Panc1 (cell line): Measurements from ENCODE around the gene SRGAP3. TPM values are rescaled to one million over a fixed set of nuclear protein-coding genes. Genes with fewer than 3 reads are reported as not detected.

Experiments
- ATAC-seq: fragments of 200-7000 bp; cut with Tn5 transposase; 2 replicates; pipeline ENCODE4 v1.9.1; 2020; ENCODE audit warnings: mild to moderate bottlenecking, moderate library complexity
- BruUV-seq: library from RNA; stranded (reverse); fragments of 400-500 nt; replicated peaks from 2 replicates; lab custom pipeline; 2021; lab: Mats Ljungman, UMichigan
- CTCF ChIA-PET: fragments of 300-600 bp; sonication (Branson Sonifier 250); formaldehyde crosslinking; loops from one replicate; lab custom pipeline; 2022; ENCODE audit warnings: antibody characterized with exemption; lab: Charles Lee
- POLR2A ChIA-PET: fragments of 300-600 bp; sonication (Branson Sonifier 250); formaldehyde crosslinking; loops from one replicate; lab custom pipeline; 2022; ENCODE audit warnings: antibody characterized with exemption; lab: Charles Lee
- DNase-seq: peaks from one replicate; pipeline ENCODE4 v3.0.0-alpha.2; 2010; ENCODE audit warnings: low read depth, low spot score
- H3K27ac ChIP-seq: 2 replicates; pipeline ENCODE4 v1.5.1; 2011; ENCODE audit warnings: mild to moderate bottlenecking, low read length, inconsistent platforms
- H3K27me3 ChIP-seq: fragments of 200-500 bp; sonication (Bioruptor generic); 2 replicates; pipeline ENCODE4 v1.6.0; 2014; ENCODE audit warnings: low read length, inconsistent platforms; ENCODE audit not compliant: control insufficient read depth, insufficient read depth
- H3K36me3 ChIP-seq: fragments of 200-500 bp; sonication (Bioruptor generic); 2 replicates; pipeline ENCODE4 v1.5.1; 2014; ENCODE audit warnings: inconsistent platforms, mild to moderate bottlenecking, low read length, moderate library complexity; ENCODE audit not compliant: control insufficient read depth, insufficient read depth
- H3K4me1 ChIP-seq: 2 replicates; pipeline ENCODE4 v1.5.1; 2011; ENCODE audit warnings: inconsistent platforms, mild to moderate bottlenecking, low read length, moderate library complexity; ENCODE audit not compliant: control insufficient read depth, insufficient read depth
- H3K4me3 ChIP-seq, 2 experiments: 2 replicates each; pipeline ENCODE4 v1.5.1; 2011 to 2012; ENCODE audit warnings: low read depth in 2 of 2, low read length in 2 of 2, mild to moderate bottlenecking in 2 of 2, inconsistent platforms in 1 of 2, moderate library complexity in 1 of 2
- H3K9me3 ChIP-seq: fragments of 200-500 bp; sonication (Bioruptor generic); 2 replicates; pipeline ENCODE4 v1.5.1; 2014; ENCODE audit warnings: low read depth, mild to moderate bottlenecking, inconsistent platforms, low read length, moderate library complexity; ENCODE audit not compliant: control insufficient read depth, insufficient read depth
- CTCF ChIP-seq: fragments of 450-650 bp; IDR thresholded peaks from 2 replicates; pipeline ENCODE4 v1.5.1; 2017; ENCODE audit warnings: mild to moderate bottlenecking
- POLR2AphosphoS5 ChIP-seq: IDR thresholded peaks from 2 replicates; pipeline ENCODE4 v1.6.1; 2012; ENCODE audit warnings: mild to moderate bottlenecking, low read depth, low read length, moderate library complexity
- REST ChIP-seq, 2 experiments: IDR thresholded peaks; 2 replicates each; pipeline ENCODE4 v1.6.1; 2011 to 2012; ENCODE audit warnings: low read depth in 2 of 2, control low read depth in 1 of 2, low read length in 1 of 2, mild to moderate bottlenecking in 1 of 2, moderate library complexity in 1 of 2; ENCODE audit not compliant: insufficient read depth in 1 of 2
- SIN3A ChIP-seq: IDR thresholded peaks from 2 replicates; pipeline ENCODE4 v1.6.1; 2012; ENCODE audit warnings: low read depth, mild to moderate bottlenecking, low read length, moderate library complexity, borderline replicate concordance; ENCODE audit not compliant: insufficient read depth
- TCF7L2 ChIP-seq: IDR thresholded peaks from 2 replicates; pipeline ENCODE4 v1.6.1; 2011; ENCODE audit warnings: mild to moderate bottlenecking, low read depth, low read length, inconsistent platforms
- in situ Hi-C: cut with HindIII; loops from 2 replicates; pipeline ENCODE4 v1.10.0; 2016; ENCODE audit warnings: low sequenced_read_pairs, low pct_unique_long_range_greater_than_20kb
- intact Hi-C: fragments of 100-400 bp; cut with micrococcal nuclease; formaldehyde crosslinking; loops from one replicate; pipeline ENCODE4 v1.10.0; 2022; ENCODE audit not compliant: unreplicated experiment
- total RNA-seq: library from RNA; stranded (reverse); gene quantifications from one replicate; pipeline ENCODE4 v1.2.1, GENCODE V29; 2021; ENCODE audit not compliant: unreplicated experiment

Gene SRGAP3
- total RNA-seq, 1 experiment from 2014 or later, result 0.82 TPM

DNA sequence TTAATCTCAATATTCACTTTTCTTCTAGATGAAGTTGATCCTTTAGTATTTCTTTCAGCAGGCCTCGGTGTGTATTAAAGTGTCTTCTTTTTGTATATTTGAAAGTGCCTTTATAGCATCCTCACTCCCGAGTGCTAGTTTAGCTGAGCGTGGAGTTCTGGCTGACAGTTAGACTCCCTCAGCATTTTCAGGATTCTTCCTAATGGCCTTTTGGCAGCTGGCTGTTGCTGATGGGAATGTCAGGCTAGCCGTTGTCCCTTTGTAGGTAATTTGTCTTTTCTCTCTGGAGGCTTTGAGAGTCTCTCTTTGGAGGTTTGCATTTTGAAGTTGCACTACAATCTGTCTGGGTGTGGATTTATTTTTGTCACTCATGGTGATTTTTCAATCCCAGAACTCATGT, 94.4 kb downstream of the SRGAP3 start:
- CTCF ChIA-PET, result no interaction called here
- in situ Hi-C loops (no loop called here), intact Hi-C loops (no loop called here)
- Histone ChIP-seq H3K27me3 (no peaks in the 10 kb centered on the region), H3K27ac (no peak overlapping the region), H3K9me3 (no peaks in the 10 kb centered on the region), H3K36me3 (no peaks in the 10 kb centered on the region), H3K4me1 (no peaks in the 10 kb centered on the region), H3K4me3 (no peak overlapping the region)
- TF ChIP-seq SIN3A (no peak), REST (IDR thresholded peaks at IDR 0.05; ENCODE audit: insufficient read depth in 1 of 2, low read depth in 2 of 2, low read length in 1 of 2) (no peak), CTCF (no peak), POLR2AphosphoS5 (no peak), TCF7L2 (no peak)
- POLR2A ChIA-PET, result no interaction called here
- no peak for ATAC-seq
- BruUV-seq, result no TSS peak
- DNase-seq, result no peak

- H3K27me3 ChIP-seq, result no peaks in the 10 kb centered on the region
- no peak overlapping the region for H3K4me3 ChIP-seq
- H3K9me3 ChIP-seq, result no peaks in the 10 kb centered on the region
- in situ Hi-C loops, result no loop called here
- CTCF ChIA-PET, result no interaction called here
- no peaks in the 10 kb centered on the region for H3K36me3 ChIP-seq
- POLR2A ChIA-PET, result no interaction called here
- H3K27ac ChIP-seq, result no peak overlapping the region
- H3K4me1 ChIP-seq, result no peaks in the 10 kb centered on the region
- no TSS peak for BruUV-seq
- ATAC-seq (no peak), DNase-seq (no peak)
- intact Hi-C loops, result no loop called here
- TF ChIP-seq SIN3A (no peak), REST (IDR thresholded peaks at IDR 0.05; ENCODE audit: insufficient read depth in 1 of 2, low read depth in 2 of 2, low read length in 1 of 2) (no peak), TCF7L2 (no peak), POLR2AphosphoS5 (no peak), CTCF (no peak)
Measured at GRCh38 chr3:9153904-9154619, 95.4 kb downstream of the SRGAP3 start.
